HepG2 (cell line): ENCODE data around the gene NOL4L. TPM values are rescaled to one million over a fixed set of nuclear protein-coding genes. Genes with fewer than 3 reads are reported as not detected.

Experiments used
- ATAC-seq: fragments of 200-7000 bp; cut with Tn5 transposase; 3 replicates; pipeline ENCODE4 v1.9.1; 2020; ENCODE audit warnings: mild to moderate bottlenecking, moderate library complexity
- BruUV-seq: library from RNA; stranded (reverse); fragments of 400-500 nt; replicated peaks from 2 replicates; lab custom pipeline; 2021; lab: Mats Ljungman, UMichigan
- CTCF ChIA-PET: fragments of 300-600 bp; formaldehyde crosslinking; extraction: SDS; loops from one replicate; lab custom pipeline; 2021; ENCODE audit warnings: low total read pairs, inconsistent platforms, low intra/inter-chr PET ratio; lab: Yijun Ruan, JAX
- POLR2A ChIA-PET: fragments of 350-600 bp; sonication (Branson Sonifier 250); formaldehyde crosslinking; loops from one replicate; lab custom pipeline; 2020; ENCODE audit warnings: antibody characterized with exemption, inconsistent platforms; lab: Yijun Ruan, JAX
- DNase-seq: peaks from one replicate; pipeline ENCODE4 v3.0.0-alpha.2; 2015; ENCODE audit warnings: low spot score
- FAIRE-seq: peaks from 3 replicates; lab custom pipeline; 2011; peaks lifted over from hg19 to GRCh38; lab: Jason Lieb, UNC
- H2AFZ ChIP-seq: one replicate; pipeline ENCODE4 v1.6.1; 2011; ENCODE audit warnings: low read length, inconsistent platforms
- H3K27ac ChIP-seq: fragments of 300-600 bp; 3 replicates; pipeline ENCODE4 v1.8.0; 2011; ENCODE audit warnings: mixed run types, mild to moderate bottlenecking, mixed read lengths, low read length, inconsistent platforms; ENCODE audit not compliant: insufficient read depth; ENCODE audit errors: extremely low read length
- H3K27me3 ChIP-seq, 2 experiments: fragments of 200-600 bp in 1 of 2; 2 replicates in 1 of 2; 3 replicates in 1 of 2; pipeline versions ENCODE4 v1.6.0 to v1.8.0; 2011; ENCODE audit warnings: low read length in 2 of 2, mild to moderate bottlenecking in 2 of 2, moderate library complexity in 2 of 2, inconsistent platforms in 1 of 2; ENCODE audit not compliant: insufficient read depth in 2 of 2, control insufficient read depth in 1 of 2
- H3K36me3 ChIP-seq, 2 experiments: fragments of 200-600 bp in 1 of 2; replicated peaks in 1 of 2; 2 replicates in 1 of 2; 3 replicates in 1 of 2; pipeline versions ENCODE4 v1.5.1 to v1.8.0; 2011; ENCODE audit warnings: low read length in 2 of 2, inconsistent platforms in 1 of 2; ENCODE audit not compliant: insufficient read depth in 2 of 2, control insufficient read depth in 1 of 2
- H3K4me1 ChIP-seq: 2 replicates; pipeline ENCODE4 v1.5.1; 2012; ENCODE audit warnings: low read length, inconsistent platforms; ENCODE audit not compliant: insufficient read depth
- H3K4me2 ChIP-seq: 2 replicates; pipeline ENCODE4 v1.6.0; 2011; ENCODE audit warnings: low read depth, low read length, inconsistent platforms
- H3K4me3 ChIP-seq, 3 experiments: fragments of 200-600 bp in 1 of 3; sonication (generic), shearing (Covaris generic) in 1 of 3; replicated peaks in 1 of 3; 2 replicates each; pipeline ENCODE4 v1.5.1; 2011 to 2016; ENCODE audit warnings: low read length in 3 of 3, inconsistent platforms in 2 of 3, low read depth in 2 of 3, mild to moderate bottlenecking in 2 of 3, control low read depth in 1 of 3, mixed read lengths in 1 of 3; ENCODE audit not compliant: insufficient read depth in 1 of 3
- H3K79me2 ChIP-seq: one replicate; pipeline ENCODE4 v1.6.1; 2011; ENCODE audit warnings: low read length, inconsistent platforms; ENCODE audit not compliant: insufficient read depth
- H3K9ac ChIP-seq: 2 replicates; pipeline ENCODE4 v1.6.0; 2011; ENCODE audit warnings: mild to moderate bottlenecking, low read depth, low read length, inconsistent platforms; ENCODE audit not compliant: insufficient read depth
- H3K9me3 ChIP-seq: 2 replicates; pipeline ENCODE4 v1.5.1; 2012; ENCODE audit warnings: mild to moderate bottlenecking, low read length
- H4K20me1 ChIP-seq: 2 replicates; pipeline ENCODE4 v1.6.0; 2011; ENCODE audit warnings: inconsistent platforms, mild to moderate bottlenecking, low read length, moderate library complexity; ENCODE audit not compliant: insufficient read depth
- ESRRA ChIP-seq: sonication (generic); formaldehyde crosslinking; IDR thresholded peaks from 2 replicates; pipeline ENCODE4 v1.5.1; 2020; ENCODE audit warnings: mild to moderate bottlenecking, low read depth, missing genetic modification reagents
- KDM5B ChIP-seq: sonication (generic); formaldehyde crosslinking; IDR thresholded peaks from 2 replicates; pipeline ENCODE4 v1.4.0; 2020; ENCODE audit warnings: missing genetic modification reagents, mild to moderate bottlenecking, borderline replicate concordance
- PITX1 ChIP-seq: sonication (generic); formaldehyde crosslinking; IDR thresholded peaks from 2 replicates; pipeline ENCODE4 v1.5.1; 2020; ENCODE audit warnings: mild to moderate bottlenecking, missing genetic modification reagents
- ZBTB25 ChIP-seq: IDR thresholded peaks from 2 replicates; pipeline ENCODE4 v1.6.1; 2018; ENCODE audit warnings: missing genetic modification reagents
- ZFP37 ChIP-seq: sonication (generic); formaldehyde crosslinking; IDR thresholded peaks from 2 replicates; pipeline ENCODE4 v1.4.0; 2020; ENCODE audit warnings: missing genetic modification reagents, borderline replicate concordance
- ZMYM3 ChIP-seq: sonication (generic); formaldehyde crosslinking; IDR thresholded peaks from 2 replicates; pipeline ENCODE4 v1.5.1; 2020; ENCODE audit warnings: mild to moderate bottlenecking, missing genetic modification reagents
- ZNF468 ChIP-seq: sonication (generic); formaldehyde crosslinking; IDR thresholded peaks from 2 replicates; pipeline ENCODE4 v1.8.0; 2022; ENCODE audit warnings: mild to moderate bottlenecking, moderate library complexity, missing genetic modification reagents
- ZNF629 ChIP-seq: sonication (generic); formaldehyde crosslinking; conservative IDR thresholded peaks from 2 replicates; pipeline ENCODE4 v1.5.0; 2020; ENCODE audit warnings: missing genetic modification reagents
- WGBS: methylation state at CpG from one replicate; pipeline ENCODE4 v1.1.6; 2017; ENCODE audit warnings: low lambda C conversion rate; 5-methylcytosine and 5-hydroxymethylcytosine counted together
- in situ Hi-C: cut with HindIII; loops from 2 replicates; pipeline ENCODE4 v1.10.0; 2017; ENCODE audit warnings: low pct_unique_long_range_greater_than_20kb; ENCODE audit not compliant: extremely low pct_ligation_motif_present
- intact Hi-C: fragments of 100-400 bp; cut with micrococcal nuclease; formaldehyde crosslinking; loops from one replicate; pipeline ENCODE4 v1.10.0; 2022; ENCODE audit not compliant: unreplicated experiment
- polyA plus RNA-seq, 8 experiments: library from polyadenylated mRNA; depleted of rRNA in 3 of 8; stranded (reverse) in 7 of 8; unstranded in 1 of 8; fragments of >200 nt; fragmentation: Illumina TruSeq in 4 of 8; extraction: Trizol in 4 of 8; gene quantifications; 2 replicates each; pipeline versions ENCODE4 v1.2.1 to v1.2.3, GENCODE V29; 2011 to 2016; ENCODE audit warnings: low read depth in 4 of 8, missing spikeins in 1 of 8, mixed read lengths in 1 of 8; ENCODE audit not compliant: insufficient read depth in 1 of 8
- total RNA-seq, 5 experiments: library from RNA; depleted of rRNA; stranded (reverse); fragments of >200 nt; fragmentation: Illumina TruSeq; extraction: Trizol; gene quantifications; 2 replicates each; pipeline ENCODE4 v1.2.3, GENCODE V29; 2016; ENCODE audit warnings: low read depth in 1 of 5

The NOL4L gene
- total and polyA plus RNA-seq, 2 of the 13 experiments (the other 11 are each of a cell fraction or from before 2014, with no cell fraction given) = 16.6 to 35.4 TPM

GRCh38 chr20:32527052-32527446, 58.1 kb downstream of the NOL4L start (continued):
- TF ChIP-seq KDM5B (CRISPR knock-in tag) = no peak

- ATAC-seq = no peak
- Histone ChIP-seq H4K20me1 (no peaks in the 10 kb centered on the region), H3K9ac (no peak overlapping the region), H3K4me2 (no peak overlapping the region), H3K4me3 (no peak overlapping the region), H3K9me3 (no peaks in the 10 kb centered on the region), H3K4me1 (peaks cover 78% of the 10 kb centered on the region), H3K27ac (no peak overlapping the region), H3K36me3 (peaks cover 1 to 4% of the 10 kb centered on the region in 2 experiments; a peak in 2 of 5 replicates), H3K27me3 (0 out of 5 replicates have a peak, but pooled peaks cover 0 to 2% of the 10 kb centered on the region in 2 experiments), H3K79me2 (no peaks in the 10 kb centered on the region), H2AFZ (no peak overlapping the region)
- WGBS = 79% methylated on average over 4 of the region's 4 CpGs
- CTCF ChIA-PET = no interaction called here
- in situ Hi-C loops = no loop called here
- no peak for DNase-seq
- BruUV-seq = no TSS peak
- TF ChIP-seq PITX1 (CRISPR knock-in tag) (peak; percentile 38; the same call in 1 of the 2 replicates), ZFP37 (CRISPR knock-in tag) (no peak), ESRRA (CRISPR knock-in tag) (peak; percentile 94), ZNF629 (CRISPR knock-in tag) (peak; percentile 94), ZMYM3 (CRISPR knock-in tag) (peak; percentile 80), ZBTB25 (CRISPR knock-in tag) (no peak), ZNF468 (CRISPR knock-in tag) (no peak)
- intact Hi-C loops = loop anchor here (10.0 kb wide), 1 partner anchor 248 kb away; no protein-coding TSS in a partner anchor
- POLR2A ChIA-PET = interaction anchor here (0.9 to 6.5 kb wide), 2 partner anchors 16 to 139 kb away, joined by 3 to 197 read pairs; no protein-coding TSS in a partner anchor
- FAIRE-seq = no peak
Observed at GRCh38 chr20:32526541-32526940, 58.6 kb downstream of the NOL4L start.
